ENCODE data around the gene INTS1.

- TF ChIP-seq CTCF (conservative IDR thresholded peaks at IDR 0.05; ENCODE audit: low read depth, low read length), result no peak
- TF ChIP-seq SMC3 (IDR thresholded peaks at IDR 0.05; ENCODE audit: low read depth, low read length), result no peak
- no peak for TF ChIP-seq BHLHE40 (IDR thresholded peaks at IDR 0.05; ENCODE audit: low read depth, low read length)
- TF ChIP-seq ELK1 (IDR thresholded peaks at IDR 0.05; ENCODE audit: borderline replicate concordance, low read depth, low read length), result no peak
- no peak for TF ChIP-seq POLR2A (IDR thresholded peaks at IDR 0.05; ENCODE audit: low read depth, low read length)
- no peak for TF ChIP-seq NFE2L2 (IDR thresholded peaks at IDR 0.05; ENCODE audit: low read depth, low read length)
- no peak for TF ChIP-seq RCOR1 (IDR thresholded peaks at IDR 0.05; ENCODE audit: insufficient replicate concordance, low read length)
- TF ChIP-seq RFX5 (IDR thresholded peaks at IDR 0.05; ENCODE audit: low read depth, low read length), result no peak
- TF ChIP-seq MAZ (IDR thresholded peaks at IDR 0.05; ENCODE audit: borderline replicate concordance, low read depth, low read length), result no peak
- TF ChIP-seq FOS (IDR thresholded peaks at IDR 0.05; ENCODE audit: low read depth, low read length), result no peak
- TF ChIP-seq MXI1 (IDR thresholded peaks at IDR 0.05; ENCODE audit: borderline replicate concordance, low read depth, low read length), result no peak
Observed at GRCh38 chr7:1484569-1484968, 19.6 kb downstream of the INTS1 start.

Measured in IMR-90 (cell line).